Right atrium auricular region (tissue), 2 donors: ENCODE data around the gene BCL7C. TPM values are rescaled to one million over a fixed set of nuclear protein-coding genes. Genes with fewer than 3 reads are reported as not detected.
A peak's percentile ranks its signal among the peaks of the same experiment; 100 is the strongest.

Source experiments
- DNase-seq: peaks from one replicate; pipeline ENCODE4 v3.0.0-alpha.2; 2019; ENCODE audit warnings: low spot score
- H3K27ac ChIP-seq, 2 donors: fragments of 200-600 bp; sonication (generic); 1 replicate in 1 of 2; 2 replicates in 1 of 2; pipeline ENCODE4 v1.5.1; 2016 to 2019
- H3K27me3 ChIP-seq, 2 donors: fragments of 200-600 bp; sonication (generic); one replicate each; pipeline versions ENCODE4 v1.5.1 to v1.6.0; 2017 to 2019
- H3K36me3 ChIP-seq: fragments of 200-600 bp; sonication (generic); one replicate; pipeline ENCODE4 v1.5.1; 2016
- H3K4me1 ChIP-seq, 2 donors: fragments of 200-600 bp; sonication (generic); one replicate each; pipeline versions ENCODE4 v1.5.1 to v1.6.0; 2017 to 2019
- H3K4me3 ChIP-seq, 2 donors: fragments of 200-600 bp; sonication (generic); 1 replicate in 1 of 2; 2 replicates in 1 of 2; pipeline ENCODE4 v1.5.1; 2017 to 2019; ENCODE audit warnings: mild to moderate bottlenecking in 1 of 2, moderate library complexity in 1 of 2
- H3K9me3 ChIP-seq, 2 donors: fragments of 200-600 bp; sonication (generic); one replicate each; pipeline ENCODE4 v1.5.1; 2019
- CTCF ChIP-seq, 2 donors: fragments of 200-600 bp; sonication (generic); IDR thresholded peaks; one replicate each; pipeline ENCODE4 v1.5.1; 2019; ENCODE audit warnings: antibody characterized with exemption in 2 of 2
- total RNA-seq, 2 donors: library from RNA; depleted of rRNA; stranded (reverse); fragments of >200 nt; gene quantifications; one replicate each; pipeline ENCODE4 v1.1.0, GENCODE V29; 2016

BCL7C gene
- total RNA-seq, 2 donors from 2014 or later, result 21.1 to 35.1 TPM

- Histone ChIP-seq H3K4me1 (peaks cover 0 to 32% of the 10 kb centered on the region in 2 donors), H3K36me3 (no peaks in the 10 kb centered on the region), H3K27me3 (no peaks in the 10 kb centered on the region), H3K4me3 (peak overlapping the region; percentile 85 to 86), H3K9me3 (no peaks in the 10 kb centered on the region), H3K27ac (peak overlapping the region; percentile 94 to 96)
- DNase-seq, result no peak
- no peak for TF ChIP-seq CTCF (IDR thresholded peaks at IDR 0.05)
Measured at GRCh38 chr16:30924076-30924912, 30.4 kb upstream of the BCL7C start.

- Histone ChIP-seq H3K36me3 (no peaks in the 10 kb centered on the region), H3K4me3 (peak within 1 kb of the TSS; percentile 85 to 86)
Measured at GRCh38 chr16:30923554-30924075, 29.7 kb upstream of the BCL7C start, which contains the start of gene FBXL19. FBXL19 (plus strand) TSS chr16:30923572; CDS start chr16:30925755, 2,183 bp downstream.

GRCh38 chr16:30922960-30923535 is 29.2 kb upstream of the BCL7C start:
- no peak for TF ChIP-seq CTCF (IDR thresholded peaks at IDR 0.05)
- DNase-seq, result peak; percentile 99

More at GRCh38 chr16:30923554-30924075, 29.7 kb upstream of the BCL7C start, which contains the start of gene FBXL19:
- no peak for TF ChIP-seq CTCF (IDR thresholded peaks at IDR 0.05)
- no peaks in the 10 kb centered on the region for H3K27me3 ChIP-seq
- no peaks in the 10 kb centered on the region for H3K9me3 ChIP-seq
- peaks cover 0 to 32% of the 10 kb centered on the region in 2 donors for H3K4me1 ChIP-seq
- DNase-seq, result no peak
- peak within 1 kb of the TSS; percentile 94 to 96 for H3K27ac ChIP-seq

GRCh38 chr16:30922420-30922959 is 28.6 kb upstream of the BCL7C start:
- peak; percentile 100 for DNase-seq
- H3K4me3 ChIP-seq, result peak overlapping the region; percentile 85 to 86
- H3K27ac ChIP-seq, result peak overlapping the region; percentile 94 to 96
- peaks cover 0 to 31% of the 10 kb centered on the region in 2 donors for H3K4me1 ChIP-seq
- no peak for TF ChIP-seq CTCF (IDR thresholded peaks at IDR 0.05)
- H3K36me3 ChIP-seq, result no peaks in the 10 kb centered on the region
- H3K27me3 ChIP-seq, result no peaks in the 10 kb centered on the region
- no peaks in the 10 kb centered on the region for H3K9me3 ChIP-seq

More at GRCh38 chr16:30922960-30923535, 29.2 kb upstream of the BCL7C start:
- H3K27ac ChIP-seq, result peak overlapping the region; percentile 94 to 96
- H3K36me3 ChIP-seq, result no peaks in the 10 kb centered on the region
- H3K9me3 ChIP-seq, result no peaks in the 10 kb centered on the region
- H3K27me3 ChIP-seq, result no peaks in the 10 kb centered on the region
- peak overlapping the region; percentile 85 to 86 for H3K4me3 ChIP-seq
- peaks cover 0 to 32% of the 10 kb centered on the region in 2 donors for H3K4me1 ChIP-seq

- TF ChIP-seq CTCF (IDR thresholded peaks at IDR 0.05), result peak; percentile 81 to 93
- H3K4me1 ChIP-seq, result peaks cover 0 to 29% of the 10 kb centered on the region in 2 donors
- peak; percentile 91 for DNase-seq
- no peaks in the 10 kb centered on the region for H3K9me3 ChIP-seq
- peak overlapping the region; percentile 94 to 96 for H3K27ac ChIP-seq
- H3K36me3 ChIP-seq, result no peaks in the 10 kb centered on the region
- no peaks in the 10 kb centered on the region for H3K27me3 ChIP-seq
- peak overlapping the region; percentile 35 to 85 for H3K4me3 ChIP-seq
Measured at GRCh38 chr16:30921748-30922419, 28.0 kb upstream of the BCL7C start.
